Activated CD4-positive, alpha-beta T cell treated with anti-CD3 and anti-CD28 coated beads, Interleukin-2, amount 50 U/mL, for 24 hours (primary cell): ENCODE measurements around the gene KIAA0825.

ENCODE experiments used
- DNase-seq, 2 donors: peaks; one replicate each; pipeline ENCODE4 v3.0.0-alpha.2; 2020; ENCODE audit warnings: low read depth in 1 of 2, low spot score in 1 of 2

The KIAA0825 gene

DNA sequence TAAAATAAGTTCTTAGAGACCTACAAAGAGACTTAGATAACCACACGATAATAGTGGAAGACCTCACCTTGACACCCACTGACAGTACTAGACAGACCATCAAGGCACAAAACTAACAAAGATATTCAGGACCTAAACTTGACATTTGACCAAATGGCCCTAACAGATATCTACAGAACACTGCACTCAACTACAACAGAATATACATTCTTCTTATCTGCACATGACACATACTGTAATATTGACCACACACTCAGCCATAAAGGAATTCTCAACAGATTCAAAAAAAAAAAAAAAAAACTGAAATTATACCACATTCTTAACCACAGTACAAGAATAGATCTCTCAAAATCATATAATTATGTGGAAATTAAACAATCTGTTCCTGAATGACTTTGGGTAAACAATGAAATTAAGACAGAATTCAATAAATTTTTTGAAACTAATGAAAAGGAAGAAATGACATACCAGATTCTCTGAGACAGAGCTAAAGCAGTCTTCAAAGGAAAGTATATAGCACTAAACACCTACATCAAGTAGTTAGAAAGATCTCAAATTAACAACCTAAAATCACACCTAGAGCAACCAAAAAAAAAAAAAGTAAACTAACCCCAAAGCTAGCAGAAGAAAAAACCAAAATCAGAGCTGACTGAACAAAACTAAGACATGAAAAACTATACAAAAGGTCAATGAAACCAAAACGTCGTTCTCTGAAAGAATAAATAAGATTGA lies 514.7 kb downstream of the KIAA0825 start:
- no peak for DNase-seq
